Mucosa of stomach (tissue), 1 donor: ENCODE data around the gene CRADD.
"Not testable (repeated sequence)": the region's sequence is repeated elsewhere in the genome, so short reads cannot be mapped to it uniquely, and the experiment has no call there.

ENCODE experiments used
- H3K27me3 ChIP-seq: one replicate; pipeline ENCODE4 v1.7.0; 2013; ENCODE audit warnings: mild to moderate bottlenecking, low read length; ENCODE audit not compliant: control insufficient read depth, insufficient read depth
- H3K36me3 ChIP-seq: one replicate; pipeline ENCODE4 v1.7.0; 2013; ENCODE audit warnings: low read length; ENCODE audit not compliant: control insufficient read depth, insufficient read depth
- H3K4me1 ChIP-seq: one replicate; pipeline ENCODE4 v1.7.0; 2013; ENCODE audit warnings: mild to moderate bottlenecking, low read length; ENCODE audit not compliant: control insufficient read depth, insufficient read depth
- H3K4me3 ChIP-seq: one replicate; pipeline ENCODE4 v1.7.0; 2013; ENCODE audit warnings: low read length
- H3K9ac ChIP-seq: one replicate; pipeline ENCODE4 v1.7.0; 2013; ENCODE audit warnings: mild to moderate bottlenecking, low read length, moderate library complexity
- H3K9me3 ChIP-seq: one replicate; pipeline ENCODE4 v1.7.0; 2013; ENCODE audit warnings: mild to moderate bottlenecking, low read length, moderate library complexity; ENCODE audit not compliant: control insufficient read depth
- donor health status: Pancreatic carcinoma.

The CRADD gene

DNA sequence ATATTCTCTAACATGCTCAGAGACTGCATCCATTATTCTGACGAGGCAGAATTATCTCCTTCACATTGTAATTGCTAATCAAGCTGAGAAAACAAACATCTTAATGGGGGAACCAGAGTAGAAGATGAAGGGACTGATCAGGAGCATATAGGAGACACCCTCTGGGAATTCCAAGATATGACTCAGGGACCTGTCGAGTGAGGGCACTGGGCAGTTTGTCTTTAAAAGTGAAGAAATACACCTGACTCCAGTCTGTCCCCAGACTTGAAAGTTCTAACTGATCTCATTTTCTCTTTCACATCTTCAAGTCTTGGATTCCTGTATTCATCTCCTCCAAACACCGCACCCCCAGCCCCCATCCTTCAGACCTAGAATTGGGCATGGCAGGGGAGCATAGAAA lies 244.3 kb downstream of the CRADD start:
- Histone ChIP-seq H3K4me3 (no peak overlapping the region), H3K9ac (no peak overlapping the region), H3K36me3 (no peaks in the 10 kb centered on the region), H3K27me3 (no peaks in the 10 kb centered on the region), H3K4me1 (no peaks in the 10 kb centered on the region), H3K9me3 (no peaks in the 10 kb centered on the region)

DNA sequence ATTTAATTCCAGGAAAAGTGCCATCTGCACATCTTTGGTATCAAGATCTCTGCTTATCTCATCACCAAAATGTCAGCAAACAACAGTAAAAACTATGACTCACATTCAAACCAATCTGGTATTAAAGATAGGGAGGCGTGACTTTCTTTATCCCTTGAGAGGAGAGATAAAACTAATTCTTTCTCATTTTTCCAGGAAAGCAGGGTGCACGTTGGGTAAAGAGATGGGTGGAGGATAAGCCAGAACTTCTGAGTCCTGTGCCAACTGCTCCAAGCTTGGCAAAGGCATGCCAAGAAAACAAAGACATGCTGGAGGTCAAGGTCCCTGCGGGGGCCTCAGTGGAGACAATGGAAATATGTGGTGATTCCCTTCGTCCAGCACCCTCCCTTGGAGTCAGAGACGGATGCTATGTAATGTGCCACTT lies 245.4 kb downstream of the CRADD start:
- Histone ChIP-seq H3K9me3 (no peaks in the 10 kb centered on the region), H3K4me1 (no peaks in the 10 kb centered on the region), H3K36me3 (no peaks in the 10 kb centered on the region), H3K4me3 (no peak overlapping the region), H3K9ac (no peak overlapping the region), H3K27me3 (no peaks in the 10 kb centered on the region)

DNA sequence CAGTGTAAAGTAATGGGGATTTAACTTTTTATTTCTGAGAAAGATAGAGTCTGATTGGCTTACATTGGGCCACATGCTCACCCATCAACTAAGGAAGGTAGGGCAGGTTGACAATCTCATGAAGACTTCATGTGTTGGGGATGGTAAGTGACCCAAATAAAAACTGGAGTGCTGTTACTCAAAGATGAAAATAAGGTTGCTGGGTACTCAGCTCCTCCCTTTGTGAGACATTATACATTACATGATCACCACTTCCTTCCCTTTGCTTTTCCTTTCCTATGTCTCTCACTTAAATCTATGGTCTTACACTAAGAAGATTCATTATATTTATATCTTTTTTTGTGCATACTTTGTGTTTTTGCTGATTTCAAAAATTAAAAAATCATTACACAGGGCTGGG lies 247.2 kb downstream of the CRADD start:
- no peak overlapping the region for H3K9ac ChIP-seq
- H3K9me3 ChIP-seq, result no peaks in the 10 kb centered on the region
- H3K4me3 ChIP-seq, result no peak overlapping the region
- H3K4me1 ChIP-seq, result no peaks in the 10 kb centered on the region
- H3K27me3 ChIP-seq, result no peaks in the 10 kb centered on the region
- no peaks in the 10 kb centered on the region for H3K36me3 ChIP-seq

DNA sequence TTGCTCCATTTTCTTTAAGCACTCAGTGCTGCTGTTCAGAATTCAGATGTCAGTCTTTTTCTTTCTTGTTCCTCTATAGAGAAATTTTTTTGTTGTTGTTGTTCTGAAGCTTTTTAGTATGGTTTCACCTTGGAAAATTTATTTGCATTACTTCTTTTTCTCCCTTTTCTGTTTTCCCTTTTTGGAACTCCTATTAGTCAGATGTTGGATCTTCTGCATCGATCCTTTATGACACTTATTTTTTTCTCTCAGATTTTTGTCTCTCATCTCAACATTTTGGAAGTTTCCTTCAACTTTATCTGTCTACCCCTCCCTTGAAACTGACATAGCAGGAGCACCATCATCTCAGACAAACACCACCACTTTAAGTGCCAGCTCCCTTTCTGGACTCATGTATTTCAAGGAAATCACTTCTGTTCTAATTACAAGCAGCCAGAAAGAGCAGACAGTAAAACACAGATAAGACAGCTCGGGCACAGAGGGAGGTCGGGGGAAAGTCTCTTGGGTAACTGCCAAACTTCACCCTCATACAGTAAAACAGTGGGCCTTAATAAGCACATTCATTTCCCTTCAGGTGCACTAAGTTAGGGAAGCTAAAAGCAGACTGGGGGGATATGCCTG lies 248.5 kb downstream of the CRADD start:
- Histone ChIP-seq H3K4me3 (no peak overlapping the region), H3K27me3 (no peaks in the 10 kb centered on the region)

DNA sequence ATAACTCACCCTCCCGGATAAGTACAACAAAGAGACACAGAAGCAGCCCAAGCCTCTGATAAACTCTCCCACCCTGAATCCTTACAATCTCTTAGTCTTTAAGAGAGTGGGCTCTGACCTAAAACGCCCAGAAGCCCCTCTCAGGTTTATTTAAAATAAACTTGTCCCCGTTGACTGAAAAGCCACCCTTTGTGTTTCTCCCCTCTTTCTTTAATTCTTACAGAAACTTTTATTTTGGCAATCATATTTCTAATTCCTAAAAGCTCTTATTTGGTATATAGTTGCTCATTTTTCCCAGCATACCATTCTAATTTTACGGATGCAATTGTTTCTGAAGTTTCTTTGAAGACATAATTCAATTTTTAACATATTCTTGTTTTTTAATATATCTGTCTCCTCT lies 249.1 kb downstream of the CRADD start:
- Histone ChIP-seq H3K9me3 (no peaks in the 10 kb centered on the region), H3K27me3 (no peaks in the 10 kb centered on the region), H3K9ac (no peak overlapping the region), H3K36me3 (no peaks in the 10 kb centered on the region), H3K4me3 (no peak overlapping the region), H3K4me1 (no peaks in the 10 kb centered on the region)

More for the DNA sequence above, 248.5 kb downstream of the CRADD start:
- Histone ChIP-seq H3K9me3 (no peaks in the 10 kb centered on the region), H3K36me3 (no peaks in the 10 kb centered on the region), H3K4me1 (no peaks in the 10 kb centered on the region), H3K9ac (no peak overlapping the region)

DNA sequence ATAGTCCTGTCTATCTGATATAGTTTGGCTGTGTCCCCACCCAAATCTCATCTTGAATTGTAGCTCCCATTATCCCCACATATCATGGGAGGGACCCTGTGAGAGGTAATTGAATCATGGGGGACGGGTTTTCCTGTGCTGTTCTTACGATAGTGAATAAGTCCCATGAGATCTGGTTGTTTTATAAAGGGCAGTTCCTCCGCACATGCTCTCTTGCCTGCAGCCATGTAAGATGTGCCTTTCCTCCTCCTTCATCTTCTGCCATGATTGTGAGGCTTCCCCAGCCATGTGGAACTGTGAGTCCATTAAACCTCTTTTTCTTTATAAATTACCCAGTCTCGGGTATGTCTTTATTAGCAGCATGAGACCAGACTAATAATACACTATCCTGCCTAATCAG lies 251.9 kb downstream of the CRADD start:
- not testable (repeated sequence) for H3K4me1 ChIP-seq, H3K4me3 ChIP-seq, H3K9me3 ChIP-seq, H3K27me3 ChIP-seq, H3K36me3 ChIP-seq, H3K9ac ChIP-seq

DNA sequence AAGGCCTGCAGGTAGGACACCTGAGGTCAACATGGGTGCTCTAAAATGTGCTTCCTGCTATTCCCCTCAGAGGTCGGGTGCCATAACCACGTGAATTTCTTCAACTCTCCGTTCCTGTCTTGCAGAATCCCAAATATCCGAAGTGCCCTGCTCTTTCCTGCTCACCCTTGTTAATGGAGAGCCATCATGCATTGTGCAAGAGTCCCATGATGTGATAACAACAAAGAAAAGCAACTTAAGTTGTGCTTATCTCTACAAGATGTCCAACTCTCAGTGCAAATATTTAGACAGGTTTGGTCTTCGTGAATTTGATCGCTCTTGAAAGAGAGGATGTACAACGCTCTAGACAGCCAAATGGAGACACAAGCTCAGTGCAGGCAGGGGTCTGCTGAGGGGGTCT lies 260.6 kb downstream of the CRADD start:
- Histone ChIP-seq H3K36me3 (no peaks in the 10 kb centered on the region), H3K9ac (no peak overlapping the region), H3K27me3 (no peaks in the 10 kb centered on the region), H3K9me3 (no peaks in the 10 kb centered on the region), H3K4me3 (no peak overlapping the region), H3K4me1 (no peaks in the 10 kb centered on the region)

DNA sequence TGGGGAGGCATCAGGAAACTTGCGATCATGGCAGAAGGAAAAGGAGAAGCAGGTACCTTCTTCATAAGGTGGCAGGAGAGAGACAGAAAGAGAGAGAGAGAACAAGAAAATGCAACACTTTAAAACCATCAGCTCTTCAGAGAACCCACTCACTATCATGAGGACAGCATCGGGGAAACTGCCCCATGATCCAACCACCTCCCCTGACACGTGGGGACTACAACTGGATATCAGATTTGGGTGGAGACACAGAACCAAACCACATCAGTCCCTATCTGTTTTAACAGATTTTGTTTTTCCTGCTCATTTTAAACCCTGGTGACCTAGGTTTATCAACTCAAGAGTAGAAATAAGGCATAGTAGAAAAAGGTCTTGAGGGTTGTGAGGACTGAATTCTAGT lies 261.1 kb downstream of the CRADD start:
- H3K4me1 ChIP-seq, result no peaks in the 10 kb centered on the region
- no peak overlapping the region for H3K4me3 ChIP-seq
- no peaks in the 10 kb centered on the region for H3K9me3 ChIP-seq
- no peaks in the 10 kb centered on the region for H3K27me3 ChIP-seq
- no peak overlapping the region for H3K9ac ChIP-seq
- H3K36me3 ChIP-seq, result no peaks in the 10 kb centered on the region

DNA sequence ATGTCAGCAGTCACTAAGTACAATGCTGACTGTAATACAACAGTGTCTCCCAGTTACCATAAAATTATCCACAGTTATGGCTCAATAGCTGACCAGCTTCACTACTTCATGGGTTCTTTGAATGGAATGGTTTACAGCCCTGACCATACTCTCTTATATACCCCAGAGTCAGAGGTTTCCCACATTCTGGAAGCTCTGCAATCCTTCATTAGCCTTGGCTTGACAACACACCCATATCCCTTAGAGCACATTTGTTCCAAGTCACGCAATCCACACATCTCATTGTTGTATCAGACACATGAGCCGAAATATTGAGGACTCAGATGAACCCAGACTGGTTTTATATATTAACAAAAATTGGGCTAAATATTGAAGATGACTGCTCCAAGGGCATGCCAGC lies 261.8 kb downstream of the CRADD start:
- no peaks in the 10 kb centered on the region for H3K4me1 ChIP-seq
- H3K4me3 ChIP-seq, result no peak overlapping the region
- no peaks in the 10 kb centered on the region for H3K9me3 ChIP-seq
- no peaks in the 10 kb centered on the region for H3K36me3 ChIP-seq
- H3K27me3 ChIP-seq, result no peaks in the 10 kb centered on the region
- H3K9ac ChIP-seq, result no peak overlapping the region

DNA sequence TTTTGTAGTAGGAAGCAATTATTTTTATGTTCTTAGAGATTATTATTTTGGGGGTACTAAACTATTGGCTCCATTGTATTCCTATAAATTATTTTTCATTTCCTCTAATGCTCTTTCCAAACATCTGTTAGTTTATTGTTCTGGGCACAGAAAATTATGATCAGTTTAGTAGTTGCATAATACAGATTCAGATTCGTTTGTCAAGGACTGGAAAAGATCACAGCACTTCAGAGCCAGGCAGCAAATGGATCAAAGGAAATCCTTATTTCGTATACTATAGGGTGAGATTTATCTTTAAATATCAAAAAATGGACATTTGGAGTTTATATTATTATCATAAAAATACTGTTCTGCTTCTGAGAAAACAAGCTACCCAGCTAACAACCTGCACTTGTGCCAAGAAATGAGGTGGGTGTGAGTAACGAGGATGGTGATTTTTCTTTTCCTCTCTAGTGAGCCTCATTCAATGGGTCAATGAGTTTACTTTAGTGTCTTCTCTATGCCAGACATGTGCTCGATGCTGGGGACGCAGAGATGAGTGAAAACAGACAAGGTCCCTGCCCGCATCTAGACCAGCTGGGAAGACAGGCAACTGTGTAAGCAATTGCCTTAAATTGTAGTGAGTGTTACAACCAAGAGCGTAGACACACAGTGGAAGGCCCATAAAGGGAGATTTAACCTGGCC lies 262.6 kb downstream of the CRADD start:
- no peak overlapping the region for H3K9ac ChIP-seq

DNA sequence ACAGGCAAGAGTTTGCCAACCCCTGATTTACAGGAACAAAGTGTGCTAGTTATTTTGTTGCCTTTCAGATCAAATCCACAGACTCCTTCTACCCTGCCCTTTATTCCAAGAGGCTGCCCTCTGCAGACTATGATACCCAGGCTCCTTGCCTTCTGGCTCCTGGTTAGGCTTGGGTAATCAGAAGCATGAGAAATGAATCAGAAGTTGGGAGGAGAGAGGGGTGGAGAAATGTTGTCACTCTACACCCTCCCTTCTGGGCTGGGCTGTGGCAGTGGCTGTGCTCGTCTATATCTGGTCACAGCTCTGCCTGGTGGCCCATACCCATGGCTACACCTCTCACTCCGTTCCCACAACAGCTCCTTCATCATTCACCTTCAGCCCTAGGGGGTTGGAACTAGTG lies 266.6 kb downstream of the CRADD start:
- Histone ChIP-seq H3K27me3 (no peaks in the 10 kb centered on the region), H3K9ac (no peak overlapping the region), H3K4me3 (no peak overlapping the region), H3K9me3 (no peaks in the 10 kb centered on the region), H3K36me3 (no peaks in the 10 kb centered on the region), H3K4me1 (no peaks in the 10 kb centered on the region)

More for the DNA sequence above, 262.6 kb downstream of the CRADD start:
- Histone ChIP-seq H3K4me3 (no peak overlapping the region), H3K4me1 (no peaks in the 10 kb centered on the region), H3K36me3 (no peaks in the 10 kb centered on the region), H3K27me3 (no peaks in the 10 kb centered on the region), H3K9me3 (no peaks in the 10 kb centered on the region)

DNA sequence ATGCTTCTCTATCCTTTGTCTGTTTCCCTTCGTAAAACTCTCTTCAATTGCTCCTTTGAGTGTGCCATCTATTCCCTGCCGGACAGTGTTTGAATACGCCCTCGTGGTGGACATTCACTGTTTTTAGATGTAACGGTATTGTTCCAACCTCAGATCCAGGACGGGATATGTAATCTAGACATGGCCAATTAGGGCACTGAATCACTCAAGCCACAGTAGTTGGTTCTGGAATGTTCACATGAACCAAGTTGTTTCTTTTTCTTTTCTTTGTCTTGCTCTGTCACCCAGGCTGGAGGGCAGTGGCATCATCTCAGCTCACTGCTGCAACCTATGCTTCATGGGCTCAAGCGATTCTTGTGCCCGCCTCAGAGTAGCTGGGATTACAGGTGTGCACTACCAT lies 267.0 kb downstream of the CRADD start:
- Histone ChIP-seq H3K9me3 (no peaks in the 10 kb centered on the region), H3K27me3 (no peaks in the 10 kb centered on the region), H3K4me1 (no peaks in the 10 kb centered on the region), H3K4me3 (no peak overlapping the region), H3K36me3 (no peaks in the 10 kb centered on the region), H3K9ac (no peak overlapping the region)
